8988T (cell line): ENCODE results near the gene DFFB.

ENCODE experiments used
- DNase-seq: peaks from one replicate; pipeline ENCODE4 v3.0.0; 2011

The DFFB gene

GRCh38 chr1:3876716-3877115 is 19.4 kb downstream of the DFFB start:
- DNase-seq, result no peak

GRCh38 chr1:3879099-3879498 is 21.8 kb downstream of the DFFB start:
- no peak for DNase-seq

GRCh38 chr1:3879787-3880428 is 22.6 kb downstream of the DFFB start:
- DNase-seq, result no peak

GRCh38 chr1:3880429-3881192 is 23.3 kb downstream of the DFFB start:
- DNase-seq, result no peak

GRCh38 chr1:3881193-3881480 is 23.9 kb downstream of the DFFB start:
- DNase-seq, result no peak

- DNase-seq, result no peak
These were observed 26.1 kb downstream of the DFFB start for GRCh38 chr1:3883194-3883925.

- DNase-seq, result no peak
These were observed 27.7 kb downstream of the DFFB start for GRCh38 chr1:3884966-3885365.

- DNase-seq, result no peak
These were observed 28.3 kb downstream of the DFFB start for GRCh38 chr1:3885611-3886010.

- DNase-seq, result no peak
These were observed 28.9 kb downstream of the DFFB start for GRCh38 chr1:3886106-3886670.

GRCh38 chr1:3886691-3887090 is 29.4 kb downstream of the DFFB start:
- DNase-seq, result no peak

GRCh38 chr1:3888301-3888700 is 31.0 kb downstream of the DFFB start:
- no peak for DNase-seq

- no peak for DNase-seq
These were observed 32.7 kb downstream of the DFFB start for GRCh38 chr1:3889936-3890335.

- DNase-seq, result no peak
These were observed 33.4 kb downstream of the DFFB start for GRCh38 chr1:3890389-3891328.

GRCh38 chr1:3891329-3891865 is 34.1 kb downstream of the DFFB start:
- DNase-seq, result no peak

GRCh38 chr1:3892748-3893147 is 35.5 kb downstream of the DFFB start:
- no peak for DNase-seq

GRCh38 chr1:3893190-3893589 is 35.9 kb downstream of the DFFB start:
- DNase-seq, result no peak

GRCh38 chr1:3894626-3895278 is 37.5 kb downstream of the DFFB start:
- DNase-seq, result no peak

- no peak for DNase-seq
These were observed 38.1 kb downstream of the DFFB start for GRCh38 chr1:3895279-3895950.

GRCh38 chr1:3895951-3896325 is 38.7 kb downstream of the DFFB start:
- no peak for DNase-seq

- DNase-seq, result no peak
These were observed 39.2 kb downstream of the DFFB start for GRCh38 chr1:3896396-3897000.

- no peak for DNase-seq
These were observed 41.1 kb downstream of the DFFB start for GRCh38 chr1:3898475-3898735.
